Sigmoid colon (tissue), 7 donors: ENCODE measurements around the gene GLIS1. TPM values are rescaled to one million over a fixed set of nuclear protein-coding genes. Genes with fewer than 3 reads are reported as not detected.

Experiments
- DNase-seq: peaks from one replicate; pipeline ENCODE4 v3.0.0-alpha.2; 2019
- H3K27ac ChIP-seq, 4 donors: fragments of 200-600 bp; sonication (generic); one replicate each; pipeline ENCODE4 v1.5.1; 2016 to 2019; ENCODE audit warnings: mild to moderate bottlenecking in 1 of 4
- H3K27me3 ChIP-seq, 3 donors: fragments of 200-600 bp; sonication (generic); one replicate each; pipeline ENCODE4 v1.5.1; 2019; ENCODE audit warnings: mild to moderate bottlenecking in 1 of 3
- H3K36me3 ChIP-seq, 4 donors: fragments of 200-600 bp; sonication (generic); one replicate each; pipeline ENCODE4 v1.5.1; 2016 to 2019
- H3K4me1 ChIP-seq, 4 donors: fragments of 200-600 bp; sonication (generic); one replicate each; pipeline ENCODE4 v1.5.1; 2017 to 2019
- H3K4me3 ChIP-seq, 4 donors: fragments of 200-600 bp; sonication (generic); one replicate each; pipeline ENCODE4 v1.5.1; 2017 to 2019; ENCODE audit warnings: mild to moderate bottlenecking in 2 of 4, moderate library complexity in 1 of 4
- H3K9me3 ChIP-seq, 4 donors: fragments of 200-600 bp in 3 of 4; sonication (generic) in 3 of 4; one replicate each; pipeline versions ENCODE4 v1.5.1 to v1.6.1; 2013 to 2019
- CTCF ChIP-seq, 4 experiments: fragments of 450-650 bp in 3 of 4; fragments of 200-600 bp in 1 of 4; IDR thresholded peaks; one replicate each; pipeline ENCODE4 v1.5.1; 2016 to 2019; ENCODE audit warnings: antibody characterized with exemption in 4 of 4, mild to moderate bottlenecking in 3 of 4, moderate library complexity in 2 of 4
- EP300 ChIP-seq, 4 donors: sonication (generic); formaldehyde crosslinking; IDR thresholded peaks; one replicate each; pipeline ENCODE4 v1.6.1; 2017; ENCODE audit warnings: antibody characterized with exemption in 4 of 4
- POLR2A ChIP-seq, 2 donors: fragments of 450-650 bp; IDR thresholded peaks; one replicate each; pipeline ENCODE4 v1.6.1; 2016; ENCODE audit warnings: antibody characterized with exemption in 2 of 2, mild to moderate bottlenecking in 2 of 2, moderate library complexity in 2 of 2
- POLR2AphosphoS5 ChIP-seq, 4 donors: sonication (generic); formaldehyde crosslinking; IDR thresholded peaks; one replicate each; pipeline ENCODE4 v1.6.1; 2017; ENCODE audit warnings: antibody characterized with exemption in 4 of 4
- WGBS, 2 donors: extraction: QIAGEN DNeasy Blood & Tissue Kit; methylation state at CpG; one replicate each; pipeline ENCODE4 v1.1.7; 2013; 5-methylcytosine and 5-hydroxymethylcytosine counted together
- intact Hi-C: fragments of 100-400 bp; cut with DNase I; formaldehyde crosslinking; loops from one replicate; pipeline ENCODE4 v1.15.1; 2023
- polyA plus RNA-seq, 3 donors: library from polyadenylated mRNA; stranded (reverse); fragments of 200-250 nt; gene quantifications; one replicate each; pipeline ENCODE4 v1.2.3, GENCODE V29; 2013
- total RNA-seq, 4 donors: library from RNA; depleted of rRNA; stranded (reverse); fragments of >200 nt; gene quantifications; one replicate each; pipeline ENCODE4 v1.1.0, GENCODE V29; 2016
- donor health status: healthy with polysubstance abuse.
- donor health status: Bipolar disorder and iron deficiency.
- donor health status: healthy.

The GLIS1 gene
- total and polyA plus RNA-seq, 7 donors, result 0.16 to 0.83 (median 0.32) TPM; not detected in 4

DNA sequence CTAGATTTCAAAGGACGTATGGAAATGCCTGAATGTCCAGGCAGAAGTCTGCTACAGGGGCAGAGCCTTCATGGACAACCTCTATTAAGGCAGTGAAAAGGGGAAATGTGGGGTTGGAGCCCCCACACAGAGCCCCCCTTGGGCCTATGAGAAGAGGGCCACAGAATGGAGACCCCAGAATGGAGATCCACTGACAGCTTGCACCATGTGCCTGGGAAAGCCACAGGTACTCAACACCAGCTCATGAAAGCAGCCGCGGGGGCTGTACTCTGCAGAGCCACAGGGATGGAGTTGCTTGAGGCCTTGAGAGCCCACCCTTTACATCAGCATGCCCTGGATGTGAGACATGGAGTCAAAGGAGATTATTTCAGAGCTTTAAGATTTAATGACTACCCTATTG, 171.1 kb downstream of the GLIS1 start:
- intact Hi-C loops, result no loop called here
- Histone ChIP-seq H3K36me3 (no peaks in the 10 kb centered on the region), H3K27ac (no peak overlapping the region), H3K9me3 (peaks cover 0 to 3% (median 0%) of the 10 kb centered on the region in 4 donors), H3K4me1 (peaks cover 0 to 12% (median 9%) of the 10 kb centered on the region in 4 donors), H3K27me3 (no peaks in the 10 kb centered on the region), H3K4me3 (no peak overlapping the region)
- 95 to 97% methylated on average over 3 of the region's 3 CpGs for WGBS, 2 donors
- DNase-seq, result peak; percentile 34
- TF ChIP-seq POLR2A (IDR thresholded peaks at IDR 0.05), result no peak
- TF ChIP-seq CTCF (IDR thresholded peaks at IDR 0.05), result no peak
- TF ChIP-seq POLR2AphosphoS5 (IDR thresholded peaks at IDR 0.05), result no peak
- TF ChIP-seq EP300 (IDR thresholded peaks at IDR 0.05), result no peak

- 64 to 79% methylated on average over 3 of the region's 3 CpGs for WGBS, 2 donors
- Histone ChIP-seq H3K9me3 (peaks cover 0 to 3% (median 0%) of the 10 kb centered on the region in 4 donors), H3K4me1 (peaks cover 0 to 8% (median 5%) of the 10 kb centered on the region in 4 donors), H3K27ac (no peak overlapping the region), H3K36me3 (no peaks in the 10 kb centered on the region), H3K4me3 (no peak overlapping the region), H3K27me3 (no peaks in the 10 kb centered on the region)
- TF ChIP-seq CTCF (IDR thresholded peaks at IDR 0.05) (no peak), POLR2A (IDR thresholded peaks at IDR 0.05) (no peak), EP300 (IDR thresholded peaks at IDR 0.05) (no peak), POLR2AphosphoS5 (IDR thresholded peaks at IDR 0.05) (no peak)
- DNase-seq, result peak; percentile 14
- intact Hi-C loops, result no loop called here
Measured at GRCh38 chr1:53567450-53567849, 171.5 kb downstream of the GLIS1 start.

GRCh38 chr1:53563611-53564010, 175.4 kb downstream of the GLIS1 start:
- intact Hi-C loops, result loop anchor here (5.0 kb wide), 1 partner anchor 51 kb away; no protein-coding TSS in a partner anchor
- no peak overlapping the region for H3K4me3 ChIP-seq
- H3K27ac ChIP-seq, result no peak overlapping the region
- H3K4me1 ChIP-seq, result peaks cover 0 to 15% (median 11%) of the 10 kb centered on the region in 4 donors
- no peaks in the 10 kb centered on the region for H3K36me3 ChIP-seq
- WGBS, 2 donors, result 45 to 57% methylated on average over 4 of the region's 4 CpGs
- DNase-seq, result no peak
- no peaks in the 10 kb centered on the region for H3K27me3 ChIP-seq
- no peak for TF ChIP-seq EP300 (IDR thresholded peaks at IDR 0.05)
- TF ChIP-seq POLR2AphosphoS5 (IDR thresholded peaks at IDR 0.05), result no peak
- no peak for TF ChIP-seq CTCF (IDR thresholded peaks at IDR 0.05)
- TF ChIP-seq POLR2A (IDR thresholded peaks at IDR 0.05), result no peak
- peaks cover 0 to 3% (median 0%) of the 10 kb centered on the region in 4 donors for H3K9me3 ChIP-seq

GRCh38 chr1:53562981-53563379, 176.0 kb downstream of the GLIS1 start:
- Histone ChIP-seq H3K27ac (no peak overlapping the region), H3K9me3 (peaks cover 0 to 3% (median 0%) of the 10 kb centered on the region in 4 donors), H3K4me1 (peaks cover 0 to 15% (median 11%) of the 10 kb centered on the region in 4 donors), H3K36me3 (no peaks in the 10 kb centered on the region), H3K27me3 (no peaks in the 10 kb centered on the region), H3K4me3 (no peak overlapping the region)
- 87 to 89% methylated on average over 3 of the region's 3 CpGs for WGBS, 2 donors
- DNase-seq, result peak; percentile 34
- TF ChIP-seq CTCF (IDR thresholded peaks at IDR 0.05) (no peak), POLR2A (IDR thresholded peaks at IDR 0.05) (no peak), EP300 (IDR thresholded peaks at IDR 0.05) (no peak), POLR2AphosphoS5 (IDR thresholded peaks at IDR 0.05) (no peak)
- intact Hi-C loops, result loop anchor here (5.0 kb wide), 1 partner anchor 51 kb away; no protein-coding TSS in a partner anchor
